GM12874 (cell line): ENCODE data around the gene MOAP1.

Experiments
- CTCF ChIP-seq: IDR thresholded peaks from 2 replicates; pipeline ENCODE4 v1.5.1; 2011; ENCODE audit warnings: low read depth, mild to moderate bottlenecking, control low read depth, low read length, moderate library complexity; ENCODE audit not compliant: insufficient read depth

MOAP1 gene

GRCh38 chr14:93199031-93199430 lies 14.3 kb upstream of the MOAP1 start:
- TF ChIP-seq CTCF, result no peak

GRCh38 chr14:93195316-93195999 lies 10.8 kb upstream of the MOAP1 start:
- TF ChIP-seq CTCF, result no peak

GRCh38 chr14:93186956-93187355 lies 2.3 kb upstream of the MOAP1 start:
- TF ChIP-seq CTCF, result no peak

GRCh38 chr14:93186466-93186865 lies 1.8 kb upstream of the MOAP1 start:
- no peak for TF ChIP-seq CTCF

GRCh38 chr14:93185349-93185720 lies 638 bp upstream of the MOAP1 start:
- no peak for TF ChIP-seq CTCF

GRCh38 chr14:93183596-93184317 lies 940 bp downstream of the MOAP1 start:
- TF ChIP-seq CTCF, result no peak

- no peak for TF ChIP-seq CTCF
Observed at GRCh38 chr14:93175492-93175891, 9.2 kb downstream of the MOAP1 start.
